Common myeloid progenitor, CD34-positive (primary cell): ENCODE data around the gene LMO3.

Source experiments
- CTCF ChIA-PET: fragments of 350-600 bp; sonication (Branson Sonifier 250); formaldehyde crosslinking; loops from one replicate; lab custom pipeline; 2021; ENCODE audit warnings: antibody characterized with exemption; lab: Charles Lee
- POLR2A ChIA-PET: fragments of 350-600 bp; sonication (Branson Sonifier 250); formaldehyde crosslinking; loops from one replicate; lab custom pipeline; 2021; ENCODE audit warnings: antibody characterized with exemption; lab: Charles Lee
- DNase-seq, 3 donors: peaks; one replicate each; pipeline versions ENCODE4 v3.0.0 to v3.0.0-alpha.2; 2013
- H3K27ac ChIP-seq, 2 experiments: 1 replicate in 1 of 2; 2 replicates in 1 of 2; pipeline ENCODE4 v1.7.0; 2013; ENCODE audit warnings: inconsistent platforms in 2 of 2, low read length in 2 of 2, mild to moderate bottlenecking in 2 of 2, low read depth in 1 of 2, moderate library complexity in 1 of 2; ENCODE audit not compliant: severe bottlenecking in 2 of 2, insufficient read depth in 1 of 2, poor library complexity in 1 of 2
- H3K27me3 ChIP-seq, 5 experiments: replicated peaks in 2 of 5; 1 replicate in 3 of 5; 2 replicates in 2 of 5; pipeline versions ENCODE4 v1.6.1 to v1.7.0; 2013; ENCODE audit warnings: low read length in 4 of 5, mild to moderate bottlenecking in 2 of 5, moderate library complexity in 2 of 5, inconsistent platforms in 1 of 5; ENCODE audit not compliant: insufficient read depth in 5 of 5, control insufficient read depth in 4 of 5
- H3K36me3 ChIP-seq, 4 experiments: 1 replicate in 2 of 4; 2 replicates in 2 of 4; pipeline versions ENCODE4 v1.6.1 to v1.7.0; 2013; ENCODE audit warnings: low read length in 3 of 4, control low read depth in 1 of 4, mild to moderate bottlenecking in 1 of 4; ENCODE audit not compliant: control insufficient read depth in 4 of 4, insufficient read depth in 4 of 4
- H3K4me1 ChIP-seq, 4 experiments: 1 replicate in 3 of 4; 2 replicates in 1 of 4; pipeline versions ENCODE4 v1.6.1 to v1.7.1; 2013; ENCODE audit warnings: low read length in 3 of 4, mild to moderate bottlenecking in 3 of 4, control low read depth in 1 of 4, inconsistent platforms in 1 of 4, moderate library complexity in 1 of 4; ENCODE audit not compliant: control insufficient read depth in 4 of 4, insufficient read depth in 4 of 4; ENCODE audit errors: control extremely low read depth in 1 of 4
- H3K4me3 ChIP-seq, 7 experiments: 1 replicate in 4 of 7; 2 replicates in 3 of 7; pipeline versions ENCODE4 v1.5.1 to v1.7.0; 2013; ENCODE audit warnings: mild to moderate bottlenecking in 7 of 7, low read length in 6 of 7, moderate library complexity in 6 of 7, inconsistent platforms in 2 of 7, low read depth in 2 of 7, control low read depth in 1 of 7; ENCODE audit not compliant: insufficient read depth in 4 of 7, control insufficient read depth in 1 of 7; ENCODE audit errors: extremely low read depth in 1 of 7
- H3K9me3 ChIP-seq, 5 experiments: 1 replicate in 4 of 5; 2 replicates in 1 of 5; pipeline versions ENCODE4 v1.6.1 to v1.7.1; 2013; ENCODE audit warnings: low read length in 4 of 5, mild to moderate bottlenecking in 2 of 5, inconsistent platforms in 1 of 5, low read depth in 1 of 5, moderate library complexity in 1 of 5; ENCODE audit not compliant: control insufficient read depth in 4 of 5, insufficient read depth in 2 of 5; ENCODE audit errors: control extremely low read depth in 1 of 5
- WGBS: methylation state at CpG from one replicate; pipeline ENCODE4 v1.1.5; 2013; ENCODE audit not compliant: insufficient coverage; 5-methylcytosine and 5-hydroxymethylcytosine counted together

The LMO3 gene

DNA sequence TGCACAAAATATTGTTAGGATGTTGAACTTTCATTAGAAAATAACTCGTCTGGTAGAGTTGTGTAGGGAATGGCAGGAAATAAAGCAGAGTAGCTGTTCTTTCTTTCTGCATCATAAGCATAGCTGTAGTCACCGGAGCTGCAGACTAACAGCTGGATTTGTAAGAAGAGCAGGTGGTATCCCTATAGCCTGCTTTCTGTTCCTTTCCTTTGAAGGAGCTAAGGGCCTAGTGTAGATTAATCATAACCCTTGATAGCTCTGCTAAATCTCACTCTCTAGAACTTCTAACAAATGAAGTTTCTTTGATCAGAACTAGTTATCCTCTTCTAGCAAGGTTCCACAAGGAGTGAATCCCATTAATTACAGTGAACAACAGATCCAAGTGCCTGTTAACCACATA is 3.5 kb downstream of the LMO3 start:
- no peaks in the 10 kb centered on the region for H3K36me3 ChIP-seq
- H3K27ac ChIP-seq = no peak overlapping the region
- H3K9me3 ChIP-seq = no peaks in the 10 kb centered on the region
- no CpG with 5 or more reads among the region's 2 CpGs for WGBS
- peaks cover 0 to 16% (median 5%) of the 10 kb centered on the region in 4 experiments for H3K4me1 ChIP-seq
- DNase-seq = no peak
- H3K4me3 ChIP-seq = no peak overlapping the region
- ChIA-PET POLR2A (no interaction called here), CTCF (no interaction called here)
- H3K27me3 ChIP-seq = peaks cover 1 to 54% (median 30%) of the 10 kb centered on the region in 5 experiments

DNA sequence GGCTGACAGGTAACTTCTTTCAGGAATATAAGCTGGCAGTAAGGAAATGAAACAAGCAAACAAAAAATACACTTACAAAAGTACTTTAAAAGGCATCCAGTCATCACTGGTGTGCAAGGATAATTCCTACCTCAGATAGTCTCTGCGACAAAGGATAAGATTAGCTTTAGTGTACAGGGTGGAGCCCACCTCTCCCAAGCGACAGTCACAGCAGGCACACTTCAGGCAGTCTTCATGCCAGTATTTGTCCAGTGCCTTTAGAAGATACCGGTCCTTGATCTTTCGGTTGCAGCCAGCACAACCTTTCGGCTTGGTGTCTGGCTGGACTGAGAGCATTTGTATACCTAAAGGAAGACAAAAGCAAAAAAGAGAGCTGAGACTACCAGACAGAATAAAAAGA is 5.4 kb downstream of the LMO3 start:
- WGBS = 97% methylated on average over 4 of the region's 5 CpGs
- DNase-seq = no peak
- Histone ChIP-seq H3K4me1 (peaks cover 0 to 2% (median under 1%) of the 10 kb centered on the region in 4 experiments), H3K36me3 (no peaks in the 10 kb centered on the region), H3K27me3 (peaks cover 0 to 35% (median 19%) of the 10 kb centered on the region in 5 experiments), H3K9me3 (no peaks in the 10 kb centered on the region), H3K27ac (no peak overlapping the region), H3K4me3 (no peak overlapping the region)
- POLR2A ChIA-PET = no interaction called here
- CTCF ChIA-PET = no interaction called here

DNA sequence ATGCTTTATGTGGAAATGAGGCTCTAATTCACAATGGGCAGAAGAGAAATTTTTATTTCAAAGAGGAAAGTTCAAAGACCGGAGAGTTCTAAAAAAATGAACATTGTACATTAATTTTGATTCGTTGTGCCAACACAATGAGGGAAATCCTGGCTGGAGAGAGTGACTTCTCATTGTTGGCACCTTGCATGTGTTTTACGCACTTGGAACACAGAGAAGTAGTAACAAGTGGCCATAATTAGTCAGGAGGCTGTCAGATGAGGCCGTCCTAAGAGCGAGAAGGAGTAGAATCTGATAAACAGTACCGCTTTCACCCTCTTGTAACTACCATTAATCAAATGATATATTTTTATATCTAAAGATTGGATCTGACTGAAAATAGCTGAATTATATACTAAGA is 6.9 kb downstream of the LMO3 start:
- DNase-seq = no peak
- POLR2A ChIA-PET = no interaction called here
- Histone ChIP-seq H3K4me1 (no peaks in the 10 kb centered on the region), H3K27ac (no peak overlapping the region), H3K9me3 (no peaks in the 10 kb centered on the region), H3K4me3 (no peak overlapping the region), H3K27me3 (peaks cover 0 to 21% (median 9%) of the 10 kb centered on the region in 5 experiments), H3K36me3 (no peaks in the 10 kb centered on the region)
- 72% methylated on average over 2 of the region's 6 CpGs for WGBS
- CTCF ChIA-PET = no interaction called here

DNA sequence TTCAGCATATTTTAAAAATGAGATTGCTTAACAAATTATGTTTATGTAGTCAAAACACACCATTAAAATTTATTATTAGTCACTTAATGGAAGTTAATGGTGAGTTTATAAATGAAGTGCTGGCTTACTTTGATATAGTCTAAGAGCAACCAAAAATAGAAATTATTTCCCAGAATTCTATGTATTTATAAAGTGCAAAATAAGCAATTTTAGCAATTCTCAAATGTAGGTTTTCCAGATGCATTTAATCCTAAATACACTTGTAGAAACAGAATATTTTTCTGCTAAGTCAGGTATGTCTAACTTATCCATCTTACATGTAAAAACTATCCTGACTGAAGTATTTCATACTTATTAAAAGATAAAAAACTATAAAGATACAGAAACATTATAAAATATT is 11.2 kb downstream of the LMO3 start:
- no peak for DNase-seq
- Histone ChIP-seq H3K27ac (no peak overlapping the region), H3K36me3 (no peaks in the 10 kb centered on the region), H3K4me3 (no peak overlapping the region), H3K9me3 (no peaks in the 10 kb centered on the region), H3K27me3 (no peaks in the 10 kb centered on the region), H3K4me1 (no peaks in the 10 kb centered on the region)
- POLR2A ChIA-PET = no interaction called here
- CTCF ChIA-PET = no interaction called here

DNA sequence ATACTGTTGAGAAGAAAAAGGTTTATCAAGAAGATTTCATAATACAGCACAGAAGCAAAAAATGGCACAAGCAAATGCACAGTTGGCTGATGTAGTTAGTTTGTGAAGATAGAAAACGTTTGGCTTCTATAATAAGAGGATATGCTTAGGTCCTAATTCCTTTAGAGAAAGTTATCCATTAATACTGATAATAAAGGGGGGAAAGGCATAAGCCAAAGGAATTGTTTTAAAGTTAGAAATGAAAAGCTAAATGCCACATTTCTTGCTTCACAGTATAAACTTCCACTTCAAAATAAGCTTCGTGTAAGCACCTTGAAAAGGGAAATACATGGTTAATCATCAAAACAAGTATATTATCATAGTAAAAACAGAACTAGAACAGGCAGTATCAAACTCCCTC is 12.4 kb downstream of the LMO3 start:
- no peaks in the 10 kb centered on the region for H3K27me3 ChIP-seq
- CTCF ChIA-PET = no interaction called here
- H3K27ac ChIP-seq = no peak overlapping the region
- H3K9me3 ChIP-seq = no peaks in the 10 kb centered on the region
- no CpG with 5 or more reads among the region's 2 CpGs for WGBS
- POLR2A ChIA-PET = no interaction called here
- no peak overlapping the region for H3K4me3 ChIP-seq
- no peaks in the 10 kb centered on the region for H3K36me3 ChIP-seq
- DNase-seq = no peak
- H3K4me1 ChIP-seq = no peaks in the 10 kb centered on the region

DNA sequence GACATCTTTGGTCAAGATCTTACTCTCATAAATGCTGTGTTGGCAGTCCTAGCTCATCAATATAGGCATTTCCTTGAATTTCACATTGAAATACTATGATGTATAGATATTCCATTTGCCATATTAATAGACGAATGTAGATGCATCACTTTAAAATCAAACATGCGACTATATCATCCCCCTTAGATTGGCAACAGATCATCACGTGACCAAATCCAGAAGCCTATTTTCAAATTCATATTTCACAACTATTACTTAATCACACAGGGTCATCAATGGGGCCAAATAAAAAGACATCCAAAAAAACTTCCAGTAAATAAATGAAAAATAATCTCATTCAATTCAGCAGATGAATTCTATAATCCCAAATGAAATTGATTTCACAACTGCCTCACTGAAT is 15.3 kb downstream of the LMO3 start:
- H3K27ac ChIP-seq = no peak overlapping the region
- no peaks in the 10 kb centered on the region for H3K4me1 ChIP-seq
- no peaks in the 10 kb centered on the region for H3K36me3 ChIP-seq
- ChIA-PET CTCF (no interaction called here), POLR2A (interaction anchor here (1.0 kb wide), 1 partner anchor 12 kb away, joined by 3 read pairs; no protein-coding TSS in a partner anchor)
- H3K27me3 ChIP-seq = no peaks in the 10 kb centered on the region
- DNase-seq = no peak
- no peak overlapping the region for H3K4me3 ChIP-seq
- no peaks in the 10 kb centered on the region for H3K9me3 ChIP-seq
- WGBS = 100% methylated on average over 2 of the region's 3 CpGs

DNA sequence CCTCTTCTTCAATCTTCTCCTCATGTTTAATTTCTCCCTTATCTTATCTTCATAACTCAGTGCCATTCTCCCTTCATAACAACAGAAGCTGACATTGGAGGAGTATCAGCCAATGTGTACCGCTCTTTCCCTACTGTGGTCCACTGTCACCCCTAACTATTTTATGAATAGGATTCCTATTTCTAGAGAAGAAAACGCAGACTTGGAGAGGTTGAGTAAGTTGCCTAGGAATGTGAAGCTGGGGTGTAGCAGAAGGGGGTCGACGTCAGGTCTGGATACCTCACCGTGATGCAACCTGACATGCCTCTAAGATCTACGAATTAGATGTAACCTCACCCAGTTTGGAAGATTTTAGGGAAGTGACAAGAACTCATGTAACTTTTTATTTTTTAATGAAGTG is 17.1 kb downstream of the LMO3 start:
- Histone ChIP-seq H3K27me3 (no peaks in the 10 kb centered on the region), H3K4me3 (no peak overlapping the region), H3K4me1 (no peaks in the 10 kb centered on the region), H3K36me3 (no peaks in the 10 kb centered on the region), H3K27ac (no peak overlapping the region), H3K9me3 (no peaks in the 10 kb centered on the region)
- ChIA-PET POLR2A (no interaction called here), CTCF (no interaction called here)
- DNase-seq = no peak
- no CpG with 5 or more reads among the region's 6 CpGs for WGBS
